ENCODE measurements around the gene NRARP.

DNA sequence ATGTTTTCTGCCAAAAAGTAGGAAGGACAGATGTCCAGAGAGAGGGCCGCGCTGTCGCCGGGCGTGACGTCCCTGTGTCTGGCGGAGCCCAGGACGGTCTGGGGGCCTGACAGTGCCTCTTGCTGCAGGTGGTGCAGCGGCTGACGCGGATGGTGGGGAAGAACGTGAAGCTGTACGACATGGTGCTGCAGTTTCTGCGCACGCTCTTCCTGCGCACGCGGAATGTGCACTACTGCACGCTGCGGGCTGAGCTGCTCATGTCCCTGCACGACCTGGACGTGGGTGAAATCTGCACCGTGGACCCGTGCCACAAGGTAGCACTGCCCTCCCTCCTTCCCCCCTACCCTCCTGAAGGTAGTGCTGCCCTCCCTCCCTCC, 39.2 kb downstream of the NRARP start:
- TF ChIP-seq TAF1 (conservative IDR thresholded peaks at IDR 0.05) (no peak), HNF4A (conservative IDR thresholded peaks at IDR 0.05) (no peak)
- TF ChIP-seq, protein P1, sequence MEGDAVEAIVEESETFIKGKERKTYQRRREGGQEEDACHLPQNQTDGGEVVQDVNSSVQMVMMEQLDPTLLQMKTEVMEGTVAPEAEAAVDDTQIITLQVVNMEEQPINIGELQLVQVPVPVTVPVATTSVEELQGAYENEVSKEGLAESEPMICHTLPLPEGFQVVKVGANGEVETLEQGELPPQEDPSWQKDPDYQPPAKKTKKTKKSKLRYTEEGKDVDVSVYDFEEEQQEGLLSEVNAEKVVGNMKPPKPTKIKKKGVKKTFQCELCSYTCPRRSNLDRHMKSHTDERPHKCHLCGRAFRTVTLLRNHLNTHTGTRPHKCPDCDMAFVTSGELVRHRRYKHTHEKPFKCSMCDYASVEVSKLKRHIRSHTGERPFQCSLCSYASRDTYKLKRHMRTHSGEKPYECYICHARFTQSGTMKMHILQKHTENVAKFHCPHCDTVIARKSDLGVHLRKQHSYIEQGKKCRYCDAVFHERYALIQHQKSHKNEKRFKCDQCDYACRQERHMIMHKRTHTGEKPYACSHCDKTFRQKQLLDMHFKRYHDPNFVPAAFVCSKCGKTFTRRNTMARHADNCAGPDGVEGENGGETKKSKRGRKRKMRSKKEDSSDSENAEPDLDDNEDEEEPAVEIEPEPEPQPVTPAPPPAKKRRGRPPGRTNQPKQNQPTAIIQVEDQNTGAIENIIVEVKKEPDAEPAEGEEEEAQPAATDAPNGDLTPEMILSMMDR (IDR thresholded peaks at IDR 0.05; ENCODE audit: low read depth, low read length, missing input control) = no peak

All from liver (tissue), 3 donors.